Caco-2 (cell line): ENCODE measurements around the gene STRN. TPM values are rescaled to one million over a fixed set of nuclear protein-coding genes. Genes with fewer than 3 reads are reported as not detected.

ENCODE experiments used
- BruUV-seq: library from RNA; stranded (reverse); fragments of 400-500 nt; replicated peaks from 2 replicates; lab custom pipeline; 2021; lab: Mats Ljungman, UMichigan
- CTCF ChIA-PET: fragments of 300-600 bp; sonication (Branson Sonifier 250); formaldehyde crosslinking; loops from one replicate; lab custom pipeline; 2022; ENCODE audit warnings: antibody characterized with exemption; lab: Charles Lee
- POLR2A ChIA-PET: fragments of 300-600 bp; sonication (Branson Sonifier 250); formaldehyde crosslinking; loops from one replicate; lab custom pipeline; 2022; ENCODE audit warnings: antibody characterized with exemption; lab: Charles Lee
- DNase-seq, 2 experiments: peaks; one replicate each; pipeline versions ENCODE4 v3.0.0 to v3.0.0-alpha.2; 2020 to 2022
- H3K27me3 ChIP-seq: replicated peaks from 2 replicates; pipeline ENCODE4 v1.6.0; 2011; ENCODE audit warnings: low read length; ENCODE audit not compliant: control insufficient read depth, insufficient read depth
- H3K36me3 ChIP-seq: 2 replicates; pipeline ENCODE4 v1.5.1; 2011; ENCODE audit warnings: low read length; ENCODE audit not compliant: control insufficient read depth, insufficient read depth
- H3K4me1 ChIP-seq: fragments of 250-450 bp; sonication (Bioruptor Pico); 2 replicates; pipeline ENCODE4 v1.5.1; 2020; ENCODE audit warnings: mild to moderate bottlenecking
- H3K4me3 ChIP-seq: 2 replicates; pipeline ENCODE4 v1.5.1; 2011; ENCODE audit warnings: low read depth, mild to moderate bottlenecking, control low read depth, low read length
- H3K9me3 ChIP-seq: fragments of 250-450 bp; sonication (Bioruptor Pico); 2 replicates; pipeline ENCODE4 v1.5.1; 2020; ENCODE audit warnings: mild to moderate bottlenecking, moderate library complexity
- H3K27ac Mint-ChIP-seq: one replicate; pipeline ENCODE4 v1.8.0; 2022; ENCODE audit warnings: mixed read lengths; ENCODE audit not compliant: unreplicated experiment
- H3K27me3 Mint-ChIP-seq: one replicate; pipeline ENCODE4 v1.8.0; 2022; ENCODE audit warnings: mixed read lengths; ENCODE audit not compliant: insufficient read depth, unreplicated experiment
- H3K36me3 Mint-ChIP-seq: one replicate; pipeline ENCODE4 v1.8.0; 2022; ENCODE audit warnings: mild to moderate bottlenecking, mixed read lengths; ENCODE audit not compliant: insufficient read depth, unreplicated experiment
- H3K4me1 Mint-ChIP-seq: one replicate; pipeline ENCODE4 v1.8.0; 2022; ENCODE audit warnings: low read depth, mixed read lengths; ENCODE audit not compliant: unreplicated experiment
- H3K4me3 Mint-ChIP-seq: one replicate; pipeline ENCODE4 v1.8.0; 2022; ENCODE audit warnings: mild to moderate bottlenecking, moderate library complexity, mixed read lengths; ENCODE audit not compliant: unreplicated experiment
- H3K9me3 Mint-ChIP-seq: one replicate; pipeline ENCODE4 v1.8.0; 2022; ENCODE audit warnings: mixed read lengths; ENCODE audit not compliant: unreplicated experiment
- intact Hi-C: fragments of 100-400 bp; cut with micrococcal nuclease; formaldehyde crosslinking; loops from one replicate; pipeline ENCODE4 v1.10.0; 2022; ENCODE audit not compliant: unreplicated experiment
- total RNA-seq: library from RNA; stranded (reverse); gene quantifications from 2 replicates; pipeline ENCODE4 v1.2.3, GENCODE V29; 2022
- TF ChIP-seq, protein P1 (sequence below), 2 experiments: fragments of 200-600 bp in 1 of 2; IDR thresholded peaks; 1 replicate in 1 of 2; 2 replicates in 1 of 2; pipeline versions ENCODE4 v1.5.1 to v1.8.0; 2011 to 2022; ENCODE audit warnings: antibody characterized with exemption in 1 of 2, control low read depth in 1 of 2, inconsistent platforms in 1 of 2, low read depth in 1 of 2, low read length in 1 of 2, mild to moderate bottlenecking in 1 of 2, moderate library complexity in 1 of 2; ENCODE audit not compliant: insufficient read depth in 1 of 2, severe bottlenecking in 1 of 2, unreplicated experiment in 1 of 2

Gene STRN
- total RNA-seq, 1 experiment from 2014 or later, result 36.8 TPM

DNA sequence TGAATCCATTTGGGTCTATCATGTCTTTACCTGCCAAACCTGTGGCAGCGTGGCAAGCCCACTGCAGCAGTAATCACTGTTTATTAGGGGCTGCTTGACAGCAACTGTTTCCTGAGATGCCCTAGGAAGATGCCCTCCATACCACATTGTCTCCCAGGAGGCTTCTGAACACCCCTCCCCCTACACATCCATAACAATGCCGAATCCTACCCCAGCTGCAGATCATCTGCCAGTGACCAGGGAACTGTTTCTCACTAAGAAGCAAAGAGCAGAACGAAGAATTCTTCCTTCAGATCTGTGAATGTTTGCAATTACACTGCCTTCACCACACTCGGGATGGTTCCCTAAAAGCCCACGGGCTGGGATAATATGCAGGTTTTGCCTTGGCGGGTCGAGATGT, 142.1 kb downstream of the STRN start:
- DNase-seq, result no peak
- H3K27me3 Mint-ChIP-seq, result no peaks in the 10 kb centered on the region
- H3K4me3 Mint-ChIP-seq, result no peak overlapping the region
- intact Hi-C loops, result no loop called here
- H3K4me1 Mint-ChIP-seq, result no peaks in the 10 kb centered on the region
- TF ChIP-seq, protein P1, sequence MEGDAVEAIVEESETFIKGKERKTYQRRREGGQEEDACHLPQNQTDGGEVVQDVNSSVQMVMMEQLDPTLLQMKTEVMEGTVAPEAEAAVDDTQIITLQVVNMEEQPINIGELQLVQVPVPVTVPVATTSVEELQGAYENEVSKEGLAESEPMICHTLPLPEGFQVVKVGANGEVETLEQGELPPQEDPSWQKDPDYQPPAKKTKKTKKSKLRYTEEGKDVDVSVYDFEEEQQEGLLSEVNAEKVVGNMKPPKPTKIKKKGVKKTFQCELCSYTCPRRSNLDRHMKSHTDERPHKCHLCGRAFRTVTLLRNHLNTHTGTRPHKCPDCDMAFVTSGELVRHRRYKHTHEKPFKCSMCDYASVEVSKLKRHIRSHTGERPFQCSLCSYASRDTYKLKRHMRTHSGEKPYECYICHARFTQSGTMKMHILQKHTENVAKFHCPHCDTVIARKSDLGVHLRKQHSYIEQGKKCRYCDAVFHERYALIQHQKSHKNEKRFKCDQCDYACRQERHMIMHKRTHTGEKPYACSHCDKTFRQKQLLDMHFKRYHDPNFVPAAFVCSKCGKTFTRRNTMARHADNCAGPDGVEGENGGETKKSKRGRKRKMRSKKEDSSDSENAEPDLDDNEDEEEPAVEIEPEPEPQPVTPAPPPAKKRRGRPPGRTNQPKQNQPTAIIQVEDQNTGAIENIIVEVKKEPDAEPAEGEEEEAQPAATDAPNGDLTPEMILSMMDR (IDR thresholded peaks at IDR 0.05; ENCODE audit: insufficient read depth in 1 of 2, low read depth in 1 of 2, low read length in 1 of 2, severe bottlenecking in 1 of 2, unreplicated experiment in 1 of 2), result no peak
- BruUV-seq, result no TSS peak
- H3K36me3 Mint-ChIP-seq, result no peaks in the 10 kb centered on the region
- H3K4me1 ChIP-seq, result 0 out of 2 replicates have a peak, but pooled peaks cover 1% of the 10 kb centered on the region
- no peak overlapping the region for H3K4me3 ChIP-seq
- ChIA-PET POLR2A (no interaction called here), CTCF (no interaction called here)
- no peaks in the 10 kb centered on the region for H3K27me3 ChIP-seq
- H3K27ac Mint-ChIP-seq, result no peak overlapping the region
- no peaks in the 10 kb centered on the region for H3K9me3 Mint-ChIP-seq
- no peaks in the 10 kb centered on the region for H3K9me3 ChIP-seq
- H3K36me3 ChIP-seq, result no peaks in the 10 kb centered on the region

DNA sequence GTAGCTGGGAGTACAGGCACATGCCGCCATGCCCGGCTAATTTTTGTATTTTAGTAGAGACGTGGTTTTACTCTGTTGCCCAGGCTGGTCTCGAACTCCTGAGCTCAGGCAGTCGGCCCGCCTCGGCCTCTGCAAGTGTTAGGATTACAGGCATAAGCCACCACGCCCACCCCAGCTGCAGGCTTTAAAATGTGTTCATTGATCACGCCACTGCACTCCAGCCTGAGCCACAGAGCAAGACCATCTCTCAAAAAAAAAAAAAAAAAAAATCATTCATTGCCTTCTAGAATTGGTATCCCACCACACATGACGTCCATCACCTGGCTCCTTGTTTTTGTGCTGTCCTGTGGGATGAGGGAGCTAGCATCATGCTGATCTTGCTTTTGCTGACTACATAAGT, 142.5 kb downstream of the STRN start:
- DNase-seq, result no peak
- H3K27me3 ChIP-seq, result no peaks in the 10 kb centered on the region
- H3K9me3 ChIP-seq, result no peaks in the 10 kb centered on the region
- Mint-ChIP-seq H3K9me3 (no peaks in the 10 kb centered on the region), H3K4me3 (no peak overlapping the region), H3K4me1 (no peaks in the 10 kb centered on the region), H3K36me3 (no peaks in the 10 kb centered on the region), H3K27ac (no peak overlapping the region), H3K27me3 (no peaks in the 10 kb centered on the region)
- no peaks in the 10 kb centered on the region for H3K36me3 ChIP-seq
- H3K4me1 ChIP-seq, result 0 out of 2 replicates have a peak, but pooled peaks cover 3% of the 10 kb centered on the region
- no TSS peak for BruUV-seq
- CTCF ChIA-PET, result no interaction called here
- no peak overlapping the region for H3K4me3 ChIP-seq
- POLR2A ChIA-PET, result no interaction called here
- TF ChIP-seq, protein P1 (IDR thresholded peaks at IDR 0.05; ENCODE audit: insufficient read depth in 1 of 2, low read depth in 1 of 2, low read length in 1 of 2, severe bottlenecking in 1 of 2, unreplicated experiment in 1 of 2), result no peak
- intact Hi-C loops, result no loop called here

GRCh38 chr2:36820942-36821605, 145.3 kb downstream of the STRN start:
- Mint-ChIP-seq H3K4me1 (no peaks in the 10 kb centered on the region), H3K27me3 (no peaks in the 10 kb centered on the region), H3K4me3 (no peak overlapping the region), H3K36me3 (no peaks in the 10 kb centered on the region), H3K27ac (no peak overlapping the region), H3K9me3 (no peaks in the 10 kb centered on the region)
- intact Hi-C loops, result no loop called here
- no peak overlapping the region for H3K4me3 ChIP-seq
- no TSS peak for BruUV-seq
- 0 out of 2 replicates have a peak, but pooled peaks cover 3% of the 10 kb centered on the region for H3K4me1 ChIP-seq
- POLR2A ChIA-PET, result no interaction called here
- TF ChIP-seq, protein P1 (IDR thresholded peaks at IDR 0.05; ENCODE audit: insufficient read depth in 1 of 2, low read depth in 1 of 2, low read length in 1 of 2, severe bottlenecking in 1 of 2, unreplicated experiment in 1 of 2), result no peak
- no peaks in the 10 kb centered on the region for H3K9me3 ChIP-seq
- no peaks in the 10 kb centered on the region for H3K36me3 ChIP-seq
- no peak for DNase-seq
- CTCF ChIA-PET, result no interaction called here
- no peaks in the 10 kb centered on the region for H3K27me3 ChIP-seq
